Epithelial cell of proximal tubule (primary cell): ENCODE results near the gene SHROOM3. TPM values are rescaled to one million over a fixed set of nuclear protein-coding genes. Genes with fewer than 3 reads are reported as not detected.

Source experiments
- DNase-seq: peaks from one replicate; pipeline ENCODE4 v3.0.0-alpha.2; 2011; ENCODE audit warnings: low read depth
- H3K4me3 ChIP-seq: 2 replicates; pipeline ENCODE4 v1.5.1; 2011; ENCODE audit warnings: low read depth, mild to moderate bottlenecking, low read length
- total RNA-seq: library from RNA; depleted of rRNA; stranded (reverse); fragments of >200 nt; gene quantifications from 2 replicates; pipeline ENCODE4 v1.2.3, GENCODE V29; 2015
- TF ChIP-seq, protein P1 (sequence below): conservative IDR thresholded peaks from 2 replicates; pipeline ENCODE4 v1.5.1; 2012; ENCODE audit warnings: low read depth, mild to moderate bottlenecking, low read length

SHROOM3 gene
- total RNA-seq, 1 donor from 2014 or later, result 109 TPM

DNA sequence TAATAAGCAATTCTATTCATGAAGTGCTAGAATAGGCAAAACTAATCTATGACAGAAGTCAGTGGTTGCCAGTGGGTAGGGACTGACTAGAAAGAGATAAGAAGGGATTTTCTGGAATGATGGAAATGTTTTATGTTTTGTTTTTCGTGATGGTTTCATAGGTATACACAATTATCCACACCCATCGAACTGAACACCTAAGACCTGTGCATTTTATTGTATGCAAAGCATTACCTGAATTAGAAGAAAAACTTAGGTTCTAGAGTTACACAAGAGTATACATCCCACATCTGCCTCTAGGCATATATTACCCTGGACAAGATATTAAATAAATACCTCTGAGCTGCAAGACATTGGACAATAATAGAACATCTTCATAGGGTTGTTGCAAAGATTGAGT lies 257.7 kb downstream of the SHROOM3 start:
- TF ChIP-seq, protein P1, sequence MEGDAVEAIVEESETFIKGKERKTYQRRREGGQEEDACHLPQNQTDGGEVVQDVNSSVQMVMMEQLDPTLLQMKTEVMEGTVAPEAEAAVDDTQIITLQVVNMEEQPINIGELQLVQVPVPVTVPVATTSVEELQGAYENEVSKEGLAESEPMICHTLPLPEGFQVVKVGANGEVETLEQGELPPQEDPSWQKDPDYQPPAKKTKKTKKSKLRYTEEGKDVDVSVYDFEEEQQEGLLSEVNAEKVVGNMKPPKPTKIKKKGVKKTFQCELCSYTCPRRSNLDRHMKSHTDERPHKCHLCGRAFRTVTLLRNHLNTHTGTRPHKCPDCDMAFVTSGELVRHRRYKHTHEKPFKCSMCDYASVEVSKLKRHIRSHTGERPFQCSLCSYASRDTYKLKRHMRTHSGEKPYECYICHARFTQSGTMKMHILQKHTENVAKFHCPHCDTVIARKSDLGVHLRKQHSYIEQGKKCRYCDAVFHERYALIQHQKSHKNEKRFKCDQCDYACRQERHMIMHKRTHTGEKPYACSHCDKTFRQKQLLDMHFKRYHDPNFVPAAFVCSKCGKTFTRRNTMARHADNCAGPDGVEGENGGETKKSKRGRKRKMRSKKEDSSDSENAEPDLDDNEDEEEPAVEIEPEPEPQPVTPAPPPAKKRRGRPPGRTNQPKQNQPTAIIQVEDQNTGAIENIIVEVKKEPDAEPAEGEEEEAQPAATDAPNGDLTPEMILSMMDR, result no peak
- no peak overlapping the region for H3K4me3 ChIP-seq
- no peak for DNase-seq

DNA sequence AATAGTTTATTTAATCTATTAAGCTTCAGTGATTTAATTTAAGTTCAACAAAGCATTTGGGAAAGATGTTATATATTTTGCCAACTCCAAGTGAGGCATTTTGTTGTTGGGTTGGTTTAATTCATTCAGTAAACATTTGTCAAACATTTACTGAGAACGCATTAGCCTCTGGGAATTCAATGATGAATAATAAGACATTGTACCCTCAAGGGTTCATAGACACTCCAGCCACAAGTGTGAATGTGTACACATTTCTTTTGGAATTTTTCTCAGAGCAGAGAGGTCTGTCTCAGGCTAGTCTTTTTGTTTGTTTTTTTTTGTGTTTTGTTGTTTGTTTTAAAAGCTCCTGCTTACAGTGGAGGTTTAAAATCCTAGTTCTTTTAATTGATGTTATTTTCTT lies 259.0 kb downstream of the SHROOM3 start:
- no peak overlapping the region for H3K4me3 ChIP-seq
- TF ChIP-seq, protein P1, result no peak
- no peak for DNase-seq

DNA sequence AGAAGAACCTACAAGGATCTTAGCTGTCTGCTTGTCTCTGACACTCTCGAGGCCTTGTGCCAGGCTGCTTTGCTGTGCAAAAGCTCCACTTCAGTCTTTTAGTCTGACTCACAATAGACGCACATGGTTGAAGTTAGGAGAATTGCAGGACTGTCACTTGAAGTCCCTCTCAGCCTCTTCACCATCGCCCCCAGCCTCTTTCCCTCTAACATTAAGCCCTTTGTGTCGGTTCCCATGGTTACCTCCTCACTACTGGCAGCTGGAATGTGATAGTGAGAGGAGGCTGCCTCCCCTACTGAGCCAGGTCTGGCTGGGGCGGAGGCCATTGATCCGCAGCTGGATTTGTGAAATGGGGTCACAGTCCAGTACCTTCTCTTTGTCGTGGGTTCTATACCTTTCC lies 261.1 kb downstream of the SHROOM3 start:
- TF ChIP-seq, protein P1, result no peak
- DNase-seq, result no peak
- H3K4me3 ChIP-seq, result no peak overlapping the region

DNA sequence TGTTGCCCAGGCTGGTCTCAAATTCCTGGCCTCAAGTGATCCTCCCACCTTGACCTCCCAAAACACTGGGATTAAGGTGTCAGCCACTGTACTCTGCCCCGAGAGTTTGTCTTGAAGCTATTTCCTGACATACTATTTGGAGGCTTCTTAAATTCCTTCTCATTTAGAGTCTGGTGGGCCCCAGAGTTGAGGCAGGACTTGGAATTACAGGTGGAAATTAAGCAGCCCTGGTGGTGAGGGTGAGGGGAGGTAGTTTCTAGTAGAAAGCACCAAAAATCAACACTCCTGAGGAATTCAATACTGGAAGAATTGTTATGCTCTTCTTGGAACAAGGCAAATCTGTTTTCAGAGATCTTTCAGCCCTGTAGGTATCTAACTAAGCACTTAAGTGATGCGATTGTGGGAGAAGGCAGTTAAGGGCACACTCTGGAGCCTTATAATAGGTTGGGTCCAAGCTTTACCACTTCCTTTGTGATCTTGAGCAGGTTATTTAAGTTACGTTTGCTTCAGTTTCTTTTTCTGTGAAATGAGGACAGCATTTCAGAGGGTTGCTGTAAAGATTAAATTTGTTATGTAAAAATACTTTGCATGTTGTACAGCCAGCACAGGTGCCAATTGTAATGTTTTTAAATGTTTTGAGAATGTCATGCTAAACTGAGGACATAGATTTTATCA lies 262.2 kb downstream of the SHROOM3 start:
- no peak for DNase-seq
- TF ChIP-seq, protein P1, result no peak
- H3K4me3 ChIP-seq, result no peak overlapping the region

DNA sequence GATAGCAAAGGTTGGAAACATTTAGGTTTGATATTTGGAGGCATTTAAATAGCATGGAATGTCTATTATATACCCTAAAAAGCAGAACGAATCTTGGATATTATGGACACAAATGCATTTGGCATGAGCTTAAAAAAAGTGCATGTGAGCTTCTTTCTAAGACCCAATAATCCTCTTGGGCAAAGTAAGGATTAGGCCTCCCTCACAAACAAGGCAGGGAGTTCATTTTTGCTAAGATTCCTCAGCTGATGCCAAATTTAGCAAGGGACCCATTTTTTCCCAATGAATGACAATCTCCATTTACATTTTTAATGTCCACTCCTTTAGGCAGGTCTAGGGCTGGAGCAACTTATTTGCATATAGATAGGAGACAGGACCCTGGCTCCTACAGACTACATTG lies 263.1 kb downstream of the SHROOM3 start:
- TF ChIP-seq, protein P1, result no peak
- no peak overlapping the region for H3K4me3 ChIP-seq
- no peak for DNase-seq

DNA sequence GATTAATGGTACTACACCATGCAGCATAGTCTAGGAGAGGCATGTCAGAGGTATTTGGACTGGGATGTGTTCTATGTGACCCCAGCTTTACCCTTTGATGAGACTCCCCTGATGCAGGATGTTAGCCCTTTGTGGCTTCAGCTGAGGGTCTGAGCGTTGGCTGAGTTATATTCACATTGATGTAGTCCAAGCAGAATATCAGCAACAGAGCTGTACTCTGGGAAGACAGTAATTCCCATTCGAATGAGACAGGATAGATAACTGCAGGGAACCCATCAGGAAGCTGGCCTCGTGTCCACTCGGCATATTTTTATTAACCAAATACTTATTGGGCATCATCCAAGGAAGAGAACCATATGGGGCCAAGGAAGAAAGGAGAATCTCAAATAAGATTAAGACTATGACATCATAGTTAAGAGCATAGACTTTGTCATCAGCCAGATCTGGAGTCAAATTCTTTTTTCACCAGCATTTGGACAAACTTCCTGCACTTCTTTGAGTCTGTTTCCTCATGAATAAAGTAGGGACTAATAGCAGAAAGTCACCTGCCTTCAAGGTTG lies 264.8 kb downstream of the SHROOM3 start:
- TF ChIP-seq, protein P1, result no peak
- H3K4me3 ChIP-seq, result no peak overlapping the region
- no peak for DNase-seq
